Measurements from ENCODE around the gene PGPEP1. TPM values are rescaled to one million over a fixed set of nuclear protein-coding genes. Genes with fewer than 3 reads are reported as not detected.
A peak's percentile ranks its signal among the peaks of the same experiment; 100 is the strongest.

Gene PGPEP1
- total and polyA plus RNA-seq, 4 experiments from 2014 or later: 6.8 to 49.2 (median 27.1) TPM

DNA sequence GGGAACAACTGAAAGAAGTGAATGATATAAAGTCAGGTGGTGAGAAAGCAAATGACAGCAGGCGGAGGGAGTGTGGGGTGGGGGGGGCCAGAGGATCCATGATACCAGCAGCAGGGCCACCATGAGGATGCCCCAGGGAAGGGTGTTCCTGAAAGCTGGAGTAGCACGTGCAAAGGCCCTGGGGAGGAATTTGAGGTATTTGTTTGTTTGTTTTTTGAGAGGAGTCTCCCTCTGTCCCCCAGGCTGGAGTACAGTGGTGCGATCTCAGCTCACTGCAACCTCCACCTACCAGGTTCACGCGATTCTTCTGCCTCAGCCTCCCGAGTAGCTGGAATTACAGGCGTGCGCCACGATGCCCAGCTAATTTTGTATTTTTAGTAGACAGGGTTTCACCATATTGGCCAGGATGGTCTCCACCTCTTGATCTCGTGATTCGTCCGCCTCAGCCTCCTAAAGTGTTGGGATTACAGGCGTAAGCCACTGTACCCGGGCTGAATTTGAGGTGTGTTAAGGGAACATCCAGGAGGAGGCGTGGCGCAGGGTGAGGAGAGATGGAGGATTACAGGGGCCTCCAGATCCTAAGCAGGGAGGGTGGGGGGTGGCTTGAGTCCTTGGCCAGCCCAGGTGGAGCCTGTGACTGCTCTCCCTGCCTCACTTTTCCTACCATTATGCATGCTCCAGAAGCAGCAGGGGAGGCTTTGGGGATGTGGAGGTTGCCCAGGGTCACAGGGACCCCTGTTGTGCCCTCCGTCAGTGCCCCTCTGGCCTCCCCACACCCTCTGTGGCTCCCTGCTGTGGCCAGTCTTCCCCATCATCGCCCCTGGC lies 46.5 kb upstream of the PGPEP1 start:
- intact Hi-C loops (cut with micrococcal nuclease): loop anchor here (1.0 kb wide), 2 partner anchors 10 to 13 kb away; partner anchors contain the start of gene JUND
- H3K4me3 Mint-ChIP-seq: peak overlapping the region; percentile 68 to 95 (median 88)
- H3K27ac ChIP-seq (ENCODE audit: low read depth, low read length): peak overlapping the region; percentile 98
- peaks cover 64% of the 10 kb centered on the region for H3K4me1 ChIP-seq (ENCODE audit: insufficient read depth, low read length)
- no peaks in the 10 kb centered on the region for H3K36me3 ChIP-seq (ENCODE audit: insufficient read depth, low read length)
- H3K4me3 ChIP-seq (ENCODE audit: low read length in 2 of 2): peak overlapping the region in 1 of 2 donors; percentile 81
- no peak for DNase-seq
- H3K36me3 Mint-ChIP-seq: peaks cover 0 to 3% of the 10 kb centered on the region in 2 donors
- peaks cover 33 to 77% (median 46%) of the 10 kb centered on the region in 4 donors for H3K4me1 Mint-ChIP-seq
- peak overlapping the region; percentile 79 to 100 (median 100) for H3K27ac Mint-ChIP-seq
- H3K9me3 Mint-ChIP-seq: peaks cover 0 to 2% (median 0%) of the 10 kb centered on the region in 8 donors
- no peaks in the 10 kb centered on the region for H3K27me3 Mint-ChIP-seq
- no peaks in the 10 kb centered on the region for H3K9me3 ChIP-seq (ENCODE audit: control insufficient read depth in 1 of 2, low read length in 2 of 2)
- ChIA-PET POLR2A (ENCODE audit: partially characterized antibody) (interaction anchor here (1.2 to 27.2 kb wide), 4 partner anchors 7 to 26 kb away, joined by 3 to 1691 read pairs (median 786); partner anchors contain the start of genes JUND and LSM4), CTCF (ENCODE audit: partially characterized antibody) (interaction anchor here (2.5 to 3.4 kb wide), 2 partner anchors 11 to 13 kb away, joined by 17 to 53 read pairs; partner anchors contain the start of gene JUND)
- H3K27me3 ChIP-seq (ENCODE audit: insufficient read depth, low read length): no peaks in the 10 kb centered on the region

DNA sequence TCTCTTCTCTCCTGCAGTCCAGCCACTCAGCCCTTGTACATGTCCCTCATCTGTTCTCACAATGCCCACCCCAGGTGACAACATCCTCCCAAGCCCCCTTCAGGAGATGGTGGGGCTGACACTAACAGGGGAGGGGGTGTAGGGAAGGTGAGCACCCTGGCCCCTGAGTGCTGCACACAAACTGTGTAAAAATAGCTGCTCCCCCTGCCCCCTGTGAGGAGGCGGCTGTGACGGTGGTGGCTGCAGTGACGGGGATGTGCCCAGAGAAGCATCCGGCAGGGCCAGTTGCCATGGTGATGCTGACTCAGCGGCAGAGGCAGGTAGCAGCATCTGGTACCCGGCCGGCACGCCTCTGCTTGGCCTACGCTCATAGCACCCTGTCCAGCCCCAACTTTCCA lies 45.9 kb upstream of the PGPEP1 start:
- ChIA-PET POLR2A (ENCODE audit: partially characterized antibody) (interaction anchor here (6.7 to 27.2 kb wide), 3 partner anchors 6 to 26 kb away, joined by 516 to 1691 read pairs (median 1055); partner anchors contain the start of genes JUND and LSM4), CTCF (ENCODE audit: partially characterized antibody) (interaction anchor here (3.4 kb wide), 1 partner anchor 14 kb away, joined by 53 read pairs; the partner anchor contains the start of gene JUND)
- peaks cover 32 to 73% (median 44%) of the 10 kb centered on the region in 4 donors for H3K4me1 Mint-ChIP-seq
- intact Hi-C loops (cut with micrococcal nuclease): loop anchor here (1.0 kb wide), 2 partner anchors 10 to 13 kb away; partner anchors contain the start of gene JUND
- peak overlapping the region; percentile 79 to 100 (median 100) for H3K27ac Mint-ChIP-seq
- H3K4me3 ChIP-seq (ENCODE audit: low read length in 2 of 2): no peak overlapping the region
- no peaks in the 10 kb centered on the region for H3K27me3 ChIP-seq (ENCODE audit: insufficient read depth, low read length)
- H3K36me3 Mint-ChIP-seq: peaks cover 0 to 3% of the 10 kb centered on the region in 2 donors
- H3K27ac ChIP-seq (ENCODE audit: low read depth, low read length): peak overlapping the region; percentile 98
- no peaks in the 10 kb centered on the region for H3K36me3 ChIP-seq (ENCODE audit: insufficient read depth, low read length)
- no peaks in the 10 kb centered on the region for H3K9me3 ChIP-seq (ENCODE audit: control insufficient read depth in 1 of 2, low read length in 2 of 2)
- peak; percentile 89 to 97 (median 92) for DNase-seq
- peaks cover 0 to 2% (median 0%) of the 10 kb centered on the region in 8 donors for H3K9me3 Mint-ChIP-seq
- H3K27me3 Mint-ChIP-seq: no peaks in the 10 kb centered on the region
- peak overlapping the region in 7 of 8 donors; percentile 44 to 95 (median 72) for H3K4me3 Mint-ChIP-seq
- peaks cover 58% of the 10 kb centered on the region for H3K4me1 ChIP-seq (ENCODE audit: insufficient read depth, low read length)

DNA sequence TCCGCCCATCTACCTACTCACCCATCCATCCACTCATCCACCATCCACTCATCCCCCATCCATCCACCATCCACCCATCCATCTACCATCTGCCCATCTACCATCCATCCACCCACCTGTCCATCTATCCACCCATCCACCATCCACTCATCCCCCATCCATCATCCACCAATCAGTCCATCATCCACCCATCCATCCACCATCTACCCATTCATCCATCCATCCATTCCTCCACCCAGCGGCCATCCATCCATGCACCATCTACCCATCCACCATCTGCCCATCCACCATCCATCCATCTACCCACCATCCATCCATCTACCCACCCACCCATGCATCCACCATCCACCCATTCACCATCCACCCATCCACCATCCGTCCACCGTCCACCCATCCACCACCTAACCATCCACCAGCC lies 45.4 kb upstream of the PGPEP1 start:
- Histone ChIP-seq H3K4me3 (ENCODE audit: low read length in 2 of 2) (no peak overlapping the region), H3K4me1 (ENCODE audit: insufficient read depth, low read length) (peaks cover 53% of the 10 kb centered on the region), H3K9me3 (ENCODE audit: control insufficient read depth in 1 of 2, low read length in 2 of 2) (no peaks in the 10 kb centered on the region), H3K27me3 (ENCODE audit: insufficient read depth, low read length) (no peaks in the 10 kb centered on the region), H3K27ac (ENCODE audit: low read depth, low read length) (peak overlapping the region; percentile 98), H3K36me3 (ENCODE audit: insufficient read depth, low read length) (no peaks in the 10 kb centered on the region)
- peak overlapping the region in 1 of 8 donors; percentile 95 for H3K4me3 Mint-ChIP-seq
- H3K4me1 Mint-ChIP-seq: peaks cover 28 to 67% (median 39%) of the 10 kb centered on the region in 4 donors
- peak overlapping the region; percentile 79 to 100 (median 100) for H3K27ac Mint-ChIP-seq
- H3K27me3 Mint-ChIP-seq: no peaks in the 10 kb centered on the region
- no peaks in the 10 kb centered on the region for H3K9me3 Mint-ChIP-seq
- peaks cover 0 to 3% of the 10 kb centered on the region in 2 donors for H3K36me3 Mint-ChIP-seq
- peak in 1 of 5 donors; percentile 31 for DNase-seq
- ChIA-PET POLR2A (ENCODE audit: partially characterized antibody) (interaction anchor here (6.7 to 27.2 kb wide), 3 partner anchors 6 to 25 kb away, joined by 516 to 1691 read pairs (median 1055); partner anchors contain the start of genes JUND and LSM4), CTCF (ENCODE audit: partially characterized antibody) (interaction anchor here (3.4 kb wide), 1 partner anchor 15 kb away, joined by 53 read pairs; the partner anchor contains the start of gene JUND)
- intact Hi-C loops (cut with micrococcal nuclease): no loop called here

DNA sequence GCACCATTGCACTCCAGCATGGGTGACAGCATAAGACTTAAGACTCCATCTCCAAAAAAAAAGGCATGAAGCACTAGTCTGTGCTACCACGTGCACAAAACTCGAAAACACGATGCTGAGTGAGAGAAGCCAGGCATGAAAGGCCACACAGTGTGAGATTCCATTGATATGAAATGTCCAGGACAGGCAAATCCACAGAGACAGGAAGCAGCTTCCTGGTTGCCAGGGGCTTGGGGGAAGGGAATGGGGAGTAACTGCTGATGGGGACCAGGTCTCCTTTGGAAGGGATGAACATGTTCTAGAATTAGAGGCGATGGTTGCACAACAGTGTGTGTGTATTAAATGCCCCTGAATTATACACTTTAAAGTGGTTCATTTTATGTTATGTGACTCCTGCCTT lies 43.1 kb upstream of the PGPEP1 start:
- ChIA-PET CTCF (ENCODE audit: partially characterized antibody) (interaction anchor here (1.9 to 2.5 kb wide), 2 partner anchors 8 to 18 kb away, joined by 5 to 8 read pairs; no protein-coding TSS in a partner anchor), POLR2A (ENCODE audit: partially characterized antibody) (interaction anchor here (1.6 to 10.4 kb wide), 3 partner anchors 8 to 20 kb away, joined by 7 to 1055 read pairs (median 7); partner anchors contain the start of genes IQCN and JUND)
- intact Hi-C loops (cut with micrococcal nuclease): no loop called here
- DNase-seq: no peak
- Histone ChIP-seq H3K27me3 (ENCODE audit: insufficient read depth, low read length) (no peaks in the 10 kb centered on the region), H3K4me3 (ENCODE audit: low read length in 2 of 2) (no peak overlapping the region), H3K9me3 (ENCODE audit: control insufficient read depth in 1 of 2, low read length in 2 of 2) (no peaks in the 10 kb centered on the region), H3K4me1 (ENCODE audit: insufficient read depth, low read length) (peaks cover 41% of the 10 kb centered on the region), H3K36me3 (ENCODE audit: insufficient read depth, low read length) (no peaks in the 10 kb centered on the region), H3K27ac (ENCODE audit: low read depth, low read length) (no peak overlapping the region)
- Mint-ChIP-seq H3K27me3 (no peaks in the 10 kb centered on the region), H3K36me3 (peaks cover 0 to 2% of the 10 kb centered on the region in 2 donors), H3K27ac (peak overlapping the region in 5 of 7 donors; percentile 62 to 86 (median 81)), H3K4me3 (no peak overlapping the region), H3K9me3 (no peaks in the 10 kb centered on the region), H3K4me1 (peaks cover 17 to 45% (median 27%) of the 10 kb centered on the region in 4 donors)

DNA sequence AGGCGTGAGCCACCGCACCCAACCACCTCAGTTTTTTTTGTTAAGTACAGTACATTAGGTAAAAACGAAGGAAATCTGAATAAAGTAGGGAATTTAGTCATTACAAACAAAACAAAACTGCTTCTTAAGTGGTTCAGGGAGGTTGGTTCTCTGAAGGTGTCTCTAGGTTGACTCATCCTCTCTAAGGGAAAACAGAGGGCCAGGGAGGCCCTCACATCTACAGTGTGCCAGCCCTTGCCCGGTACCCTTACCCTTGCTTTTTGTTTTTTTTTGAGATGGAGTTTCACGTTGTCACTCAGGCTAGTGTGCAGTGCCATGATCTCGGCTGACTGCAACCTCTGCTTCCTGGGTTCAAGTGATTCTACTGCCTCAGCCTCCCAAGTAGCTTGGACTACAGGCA lies 41.8 kb upstream of the PGPEP1 start:
- ChIA-PET CTCF (ENCODE audit: partially characterized antibody) (no interaction called here), POLR2A (ENCODE audit: partially characterized antibody) (interaction anchor here (1.4 to 10.4 kb wide), 2 partner anchors 14 to 19 kb away, joined by 5 to 1055 read pairs; partner anchors contain the start of genes IQCN and JUND)
- peaks cover 14 to 37% (median 23%) of the 10 kb centered on the region in 4 donors for H3K4me1 Mint-ChIP-seq
- no peaks in the 10 kb centered on the region for H3K36me3 ChIP-seq (ENCODE audit: insufficient read depth, low read length)
- H3K4me1 ChIP-seq (ENCODE audit: insufficient read depth, low read length): peaks cover 41% of the 10 kb centered on the region
- H3K27me3 ChIP-seq (ENCODE audit: insufficient read depth, low read length): no peaks in the 10 kb centered on the region
- no peak overlapping the region for H3K27ac ChIP-seq (ENCODE audit: low read depth, low read length)
- H3K4me3 Mint-ChIP-seq: no peak overlapping the region
- H3K9me3 ChIP-seq (ENCODE audit: control insufficient read depth in 1 of 2, low read length in 2 of 2): no peaks in the 10 kb centered on the region
- H3K36me3 Mint-ChIP-seq: peaks cover 0 to 4% of the 10 kb centered on the region in 2 donors
- DNase-seq: no peak
- no peaks in the 10 kb centered on the region for H3K9me3 Mint-ChIP-seq
- no peak overlapping the region for H3K4me3 ChIP-seq (ENCODE audit: low read length in 2 of 2)
- intact Hi-C loops (cut with micrococcal nuclease): no loop called here
- peak overlapping the region in 3 of 7 donors; percentile 35 to 68 (median 57) for H3K27ac Mint-ChIP-seq
- H3K27me3 Mint-ChIP-seq: no peaks in the 10 kb centered on the region

DNA sequence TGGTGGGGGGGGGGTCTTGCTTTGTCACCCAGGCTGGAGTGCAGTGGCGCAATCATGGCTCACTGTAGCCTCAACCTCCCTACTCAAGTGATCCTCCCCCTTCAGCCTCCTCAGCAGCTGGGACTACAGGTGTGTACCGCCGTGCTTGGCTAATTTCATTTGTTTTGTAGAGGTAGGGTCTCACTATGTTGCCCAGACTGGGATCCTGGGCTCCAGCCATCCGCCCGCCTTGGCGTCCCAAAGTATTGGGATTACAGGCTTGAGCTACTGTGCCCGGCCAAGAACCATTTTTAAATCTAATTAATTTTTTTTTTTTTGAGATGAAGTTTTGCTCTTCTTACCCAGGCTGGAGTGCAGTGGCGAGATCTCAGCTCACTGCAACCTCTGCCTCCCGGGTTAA lies 40.7 kb upstream of the PGPEP1 start:
- Mint-ChIP-seq H3K4me1 (peaks cover 9 to 37% (median 18%) of the 10 kb centered on the region in 4 donors), H3K27me3 (no peaks in the 10 kb centered on the region), H3K9me3 (no peaks in the 10 kb centered on the region), H3K4me3 (peak overlapping the region in 1 of 8 donors; percentile 35), H3K27ac (peak overlapping the region in 2 of 7 donors; percentile 30 to 52), H3K36me3 (peaks cover 0 to 10% of the 10 kb centered on the region in 2 donors)
- no peaks in the 10 kb centered on the region for H3K27me3 ChIP-seq (ENCODE audit: insufficient read depth, low read length)
- DNase-seq: no peak
- POLR2A ChIA-PET (ENCODE audit: partially characterized antibody): interaction anchor here (0.6 to 10.4 kb wide), 4 partner anchors 15 to 79 kb away, joined by 3 to 1055 read pairs (median 55); partner anchors contain the start of genes IQCN, JUND and LSM4
- no peaks in the 10 kb centered on the region for H3K9me3 ChIP-seq (ENCODE audit: control insufficient read depth in 1 of 2, low read length in 2 of 2)
- CTCF ChIA-PET (ENCODE audit: partially characterized antibody): interaction anchor here (6.7 kb wide), 1 partner anchor 20 kb away, joined by 118 read pairs; the partner anchor contains the start of gene JUND
- no peaks in the 10 kb centered on the region for H3K36me3 ChIP-seq (ENCODE audit: insufficient read depth, low read length)
- H3K4me1 ChIP-seq (ENCODE audit: insufficient read depth, low read length): peaks cover 39% of the 10 kb centered on the region
- intact Hi-C loops (cut with micrococcal nuclease): no loop called here
- no peak overlapping the region for H3K27ac ChIP-seq (ENCODE audit: low read depth, low read length)
- H3K4me3 ChIP-seq (ENCODE audit: low read length in 2 of 2): no peak overlapping the region

Measured in CD4-positive, alpha-beta memory T cell (primary cell).